ENCODE data around the gene ADGRF3.

DNA sequence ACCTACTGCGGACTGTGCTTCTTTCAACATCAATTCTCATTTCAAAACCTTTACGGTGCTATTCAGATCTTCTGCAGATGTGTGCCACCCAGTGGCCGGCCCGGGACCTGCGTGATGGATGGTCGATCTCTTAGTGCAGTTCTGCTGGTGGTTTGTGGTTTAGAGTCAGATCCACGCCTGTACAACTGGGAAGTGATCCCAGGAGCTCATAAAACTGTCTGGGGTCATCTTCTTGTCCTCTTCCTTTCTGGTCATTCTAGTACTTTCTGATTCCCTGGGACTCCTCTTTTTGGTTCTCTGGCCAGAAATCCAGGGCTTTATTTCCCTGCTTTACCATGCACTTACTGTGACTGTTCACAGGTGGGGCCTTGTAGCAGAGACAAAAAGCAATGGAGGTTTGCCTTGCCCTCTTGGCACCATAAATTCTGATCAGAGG is 16.5 kb downstream of the ADGRF3 start:
- TF ChIP-seq, protein P1, sequence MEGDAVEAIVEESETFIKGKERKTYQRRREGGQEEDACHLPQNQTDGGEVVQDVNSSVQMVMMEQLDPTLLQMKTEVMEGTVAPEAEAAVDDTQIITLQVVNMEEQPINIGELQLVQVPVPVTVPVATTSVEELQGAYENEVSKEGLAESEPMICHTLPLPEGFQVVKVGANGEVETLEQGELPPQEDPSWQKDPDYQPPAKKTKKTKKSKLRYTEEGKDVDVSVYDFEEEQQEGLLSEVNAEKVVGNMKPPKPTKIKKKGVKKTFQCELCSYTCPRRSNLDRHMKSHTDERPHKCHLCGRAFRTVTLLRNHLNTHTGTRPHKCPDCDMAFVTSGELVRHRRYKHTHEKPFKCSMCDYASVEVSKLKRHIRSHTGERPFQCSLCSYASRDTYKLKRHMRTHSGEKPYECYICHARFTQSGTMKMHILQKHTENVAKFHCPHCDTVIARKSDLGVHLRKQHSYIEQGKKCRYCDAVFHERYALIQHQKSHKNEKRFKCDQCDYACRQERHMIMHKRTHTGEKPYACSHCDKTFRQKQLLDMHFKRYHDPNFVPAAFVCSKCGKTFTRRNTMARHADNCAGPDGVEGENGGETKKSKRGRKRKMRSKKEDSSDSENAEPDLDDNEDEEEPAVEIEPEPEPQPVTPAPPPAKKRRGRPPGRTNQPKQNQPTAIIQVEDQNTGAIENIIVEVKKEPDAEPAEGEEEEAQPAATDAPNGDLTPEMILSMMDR (IDR thresholded peaks at IDR 0.05; ENCODE audit: control extremely low read depth in 1 of 3, insufficient read depth in 1 of 3, low read depth in 1 of 3, low read length in 3 of 3) = peak; percentile 86 to 87 (median 86)
- TF ChIP-seq TAF1 (IDR thresholded peaks at IDR 0.05; ENCODE audit: low read depth, low read length) (no peak), SP1 (IDR thresholded peaks at IDR 0.05; ENCODE audit: low read depth, low read length) (no peak), YY1 (IDR thresholded peaks at IDR 0.05; ENCODE audit: low read depth, low read length) (no peak), POLR2AphosphoS5 (IDR thresholded peaks at IDR 0.05; ENCODE audit: low read depth, low read length) (no peak), CBX5 (IDR thresholded peaks at IDR 0.05; ENCODE audit: low read depth, low read length) (no peak), SIN3A (conservative IDR thresholded peaks at IDR 0.05 in 1 of 2, IDR thresholded peaks at IDR 0.05 in 1 of 2; ENCODE audit: low read depth in 1 of 2, low read length in 2 of 2) (no peak), HDAC6 (IDR thresholded peaks at IDR 0.05; ENCODE audit: low read depth, low read length) (no peak), CHD2 (IDR thresholded peaks at IDR 0.05; ENCODE audit: low read length) (no peak)
- TF ChIP-seq, protein P2, sequence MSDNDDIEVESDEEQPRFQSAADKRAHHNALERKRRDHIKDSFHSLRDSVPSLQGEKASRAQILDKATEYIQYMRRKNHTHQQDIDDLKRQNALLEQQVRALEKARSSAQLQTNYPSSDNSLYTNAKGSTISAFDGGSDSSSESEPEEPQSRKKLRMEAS (IDR thresholded peaks at IDR 0.05) = no peak
- TF ChIP-seq, protein P3, sequence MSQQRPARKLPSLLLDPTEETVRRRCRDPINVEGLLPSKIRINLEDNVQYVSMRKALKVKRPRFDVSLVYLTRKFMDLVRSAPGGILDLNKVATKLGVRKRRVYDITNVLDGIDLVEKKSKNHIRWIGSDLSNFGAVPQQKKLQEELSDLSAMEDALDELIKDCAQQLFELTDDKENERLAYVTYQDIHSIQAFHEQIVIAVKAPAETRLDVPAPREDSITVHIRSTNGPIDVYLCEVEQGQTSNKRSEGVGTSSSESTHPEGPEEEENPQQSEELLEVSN (IDR thresholded peaks at IDR 0.05) = no peak
